ENCODE results near the gene NPC1. TPM values are rescaled to one million over a fixed set of nuclear protein-coding genes. Genes with fewer than 3 reads are reported as not detected.
A peak's percentile ranks its signal among the peaks of the same experiment; 100 is the strongest.
"Not testable (repeated sequence)": the region's sequence is repeated elsewhere in the genome, so short reads cannot be mapped to it uniquely, and the experiment has no call there.

NPC1 gene
- polyA plus RNA-seq, 1 donor = 34.6 TPM

DNA sequence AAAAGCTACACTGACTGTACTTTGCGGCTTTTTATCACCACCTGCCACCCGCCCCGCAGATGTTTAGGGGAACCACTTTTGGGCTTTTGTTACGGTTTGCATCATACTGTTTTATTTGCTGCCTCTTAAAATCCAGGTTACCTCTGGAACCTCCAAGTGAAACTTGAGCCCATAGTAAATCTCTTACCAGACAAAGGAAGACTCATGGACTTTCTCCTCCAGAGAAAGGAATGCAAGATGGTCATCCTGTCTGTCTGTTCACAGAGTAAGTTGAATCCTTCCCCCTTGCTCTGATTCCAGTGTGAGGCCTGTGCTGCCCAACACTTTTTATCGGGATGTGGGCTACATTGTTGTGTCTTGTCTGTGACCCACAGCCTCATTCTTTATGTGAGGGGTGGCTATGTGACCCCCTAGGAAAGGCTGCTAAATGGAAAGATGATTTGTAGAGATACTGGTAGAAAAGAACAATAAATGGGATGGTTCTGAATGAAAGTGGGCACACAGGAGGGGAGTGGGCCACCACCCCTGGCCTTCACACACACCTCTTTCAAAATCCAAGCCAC, 59.7 kb downstream of the NPC1 start:
- H3K4me3 ChIP-seq (ENCODE audit: low read length) = no peak overlapping the region
- DNase-seq = no peak
- WGBS (ENCODE audit: insufficient coverage, low lambda C conversion rate) = 100% methylated on average over 2 of the region's 5 CpGs
- H3K36me3 ChIP-seq (ENCODE audit: control insufficient read depth, insufficient read depth, low read length) = peaks cover 76% of the 10 kb centered on the region
- no peaks in the 10 kb centered on the region for H3K4me1 ChIP-seq (ENCODE audit: control insufficient read depth, insufficient read depth, low read length)
- no peaks in the 10 kb centered on the region for H3K9me3 ChIP-seq (ENCODE audit: control insufficient read depth, low read depth, low read length)
- H3K27me3 ChIP-seq (ENCODE audit: control insufficient read depth, insufficient read depth, low read length) = no peaks in the 10 kb centered on the region
- H3K27ac ChIP-seq (ENCODE audit: low read length) = no peak overlapping the region

DNA sequence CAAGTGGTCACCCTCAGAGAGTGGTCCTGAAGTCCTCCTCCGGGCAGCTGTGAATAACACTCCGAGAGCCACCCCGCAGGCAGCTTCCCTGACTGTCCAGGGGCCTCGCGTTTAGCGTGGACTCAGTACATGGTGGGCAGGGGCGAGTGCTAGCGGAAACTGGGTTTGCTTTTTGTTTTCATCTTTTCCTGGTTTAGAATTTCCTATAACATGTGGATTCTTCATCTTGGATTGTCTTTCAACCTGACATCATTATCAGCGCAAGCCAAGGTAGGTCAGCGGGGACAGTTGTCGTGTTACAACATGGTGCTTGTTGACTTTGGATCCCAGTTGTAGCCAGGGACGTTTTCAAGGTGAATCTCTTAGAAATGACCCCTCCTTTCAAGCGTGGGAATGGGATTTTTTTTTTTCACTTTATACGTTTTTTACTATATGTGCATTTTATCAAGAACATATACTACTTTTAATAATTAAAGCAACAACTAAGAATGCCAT, 62.0 kb downstream of the NPC1 start:
- H3K4me1 ChIP-seq (ENCODE audit: control insufficient read depth, insufficient read depth, low read length) = no peaks in the 10 kb centered on the region
- no peak overlapping the region for H3K27ac ChIP-seq (ENCODE audit: low read length)
- DNase-seq = no peak
- H3K4me3 ChIP-seq (ENCODE audit: low read length) = no peak overlapping the region
- WGBS (ENCODE audit: insufficient coverage, low lambda C conversion rate) = 69% methylated on average over 5 of the region's 14 CpGs
- no peaks in the 10 kb centered on the region for H3K9me3 ChIP-seq (ENCODE audit: control insufficient read depth, low read depth, low read length)
- H3K27me3 ChIP-seq (ENCODE audit: control insufficient read depth, insufficient read depth, low read length) = no peaks in the 10 kb centered on the region
- peaks cover 75% of the 10 kb centered on the region for H3K36me3 ChIP-seq (ENCODE audit: control insufficient read depth, insufficient read depth, low read length)

DNA sequence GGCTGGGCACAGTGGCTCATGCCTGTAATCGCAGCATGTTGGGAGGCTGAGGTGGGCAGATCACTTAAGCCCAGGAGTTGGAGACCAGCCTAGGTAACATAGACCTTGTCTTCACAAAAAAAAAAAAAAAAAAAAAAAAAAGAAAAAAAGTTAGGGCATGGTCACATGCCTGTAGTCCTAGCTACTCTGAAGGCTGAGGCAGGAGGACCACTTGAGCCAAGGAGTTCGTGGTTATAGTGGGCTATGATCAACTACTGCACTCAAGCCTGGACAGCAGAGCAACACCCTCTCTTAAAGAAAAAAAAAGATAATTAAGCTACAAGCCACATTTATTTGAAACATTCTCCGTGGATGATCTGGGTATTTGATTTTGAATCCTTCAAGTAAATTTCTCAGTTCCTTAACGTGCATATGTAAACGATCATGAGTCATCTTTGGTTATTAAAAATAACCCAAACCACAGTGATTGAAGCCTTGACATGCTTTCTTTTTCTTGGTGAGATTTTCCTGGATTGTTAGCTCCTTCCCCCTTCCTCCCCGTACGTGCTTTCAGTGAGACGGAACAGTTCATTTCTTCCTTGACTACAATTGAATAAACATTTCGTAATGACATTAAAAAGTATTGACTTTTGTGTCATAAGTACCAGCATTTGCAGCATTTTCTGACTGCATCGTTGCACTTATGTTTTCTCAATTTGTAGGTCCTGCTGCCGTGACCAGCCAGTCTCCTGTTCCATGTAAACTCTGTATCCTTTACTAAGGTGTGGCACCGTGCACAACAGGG, 62.7 kb downstream of the NPC1 start:
- Histone ChIP-seq H3K9me3 (ENCODE audit: control insufficient read depth, low read depth, low read length) (no peaks in the 10 kb centered on the region), H3K4me3 (ENCODE audit: low read length) (no peak overlapping the region), H3K4me1 (ENCODE audit: control insufficient read depth, insufficient read depth, low read length) (no peaks in the 10 kb centered on the region), H3K27ac (ENCODE audit: low read length) (no peak overlapping the region), H3K36me3 (ENCODE audit: control insufficient read depth, insufficient read depth, low read length) (peaks cover 75% of the 10 kb centered on the region), H3K27me3 (ENCODE audit: control insufficient read depth, insufficient read depth, low read length) (no peaks in the 10 kb centered on the region)
- DNase-seq = no peak
- WGBS (ENCODE audit: insufficient coverage, low lambda C conversion rate) = 100% methylated on average over 4 of the region's 12 CpGs

DNA sequence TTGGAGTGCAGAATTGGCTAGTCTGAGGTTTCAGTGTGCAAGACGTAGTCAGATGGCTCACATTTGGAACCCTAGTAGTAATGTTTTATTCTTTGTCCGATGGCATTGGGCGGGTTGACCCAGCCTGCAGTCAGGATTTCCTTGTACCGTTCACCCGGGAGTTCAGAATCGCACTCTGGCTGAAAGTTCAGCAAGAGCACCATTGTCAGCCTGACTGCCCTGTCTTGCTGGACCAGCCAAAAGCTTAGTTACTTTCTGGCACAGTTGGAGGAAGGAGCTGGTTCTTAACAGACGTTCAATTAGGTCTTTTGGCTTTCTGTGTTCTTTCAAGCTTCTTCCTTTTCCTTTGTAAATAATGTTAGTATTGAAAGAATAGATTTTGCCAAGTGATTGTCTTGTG, 64.4 kb downstream of the NPC1 start:
- H3K36me3 ChIP-seq (ENCODE audit: control insufficient read depth, insufficient read depth, low read length) = peaks cover 68% of the 10 kb centered on the region
- WGBS (ENCODE audit: insufficient coverage, low lambda C conversion rate) = 100% methylated on average over 1 of the region's 7 CpGs
- H3K27me3 ChIP-seq (ENCODE audit: control insufficient read depth, insufficient read depth, low read length) = no peaks in the 10 kb centered on the region
- no peaks in the 10 kb centered on the region for H3K4me1 ChIP-seq (ENCODE audit: control insufficient read depth, insufficient read depth, low read length)
- H3K27ac ChIP-seq (ENCODE audit: low read length) = no peak overlapping the region
- no peak for DNase-seq
- H3K9me3 ChIP-seq (ENCODE audit: control insufficient read depth, low read depth, low read length) = no peaks in the 10 kb centered on the region
- no peak overlapping the region for H3K4me3 ChIP-seq (ENCODE audit: low read length)

DNA sequence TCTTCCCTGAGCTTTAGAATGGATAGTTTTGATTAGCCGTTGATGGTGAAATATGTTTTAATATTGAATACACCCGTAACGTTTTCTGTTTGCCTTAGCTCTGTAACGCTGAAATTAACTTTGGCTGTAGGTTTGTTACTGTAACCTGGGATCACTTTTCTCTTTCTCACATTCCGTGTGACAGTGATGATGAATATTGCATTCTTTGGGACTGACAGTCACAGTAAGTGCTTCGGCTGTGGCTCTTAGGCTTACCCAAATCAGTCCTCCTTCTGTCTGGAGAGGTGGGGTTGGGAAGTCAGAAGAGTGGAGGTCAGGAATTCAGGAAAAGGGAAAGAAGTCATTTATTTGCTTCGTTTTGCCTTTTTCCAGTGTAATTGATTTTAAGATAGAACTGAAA, 65.0 kb downstream of the NPC1 start:
- Histone ChIP-seq H3K9me3 (ENCODE audit: control insufficient read depth, low read depth, low read length) (no peaks in the 10 kb centered on the region), H3K27ac (ENCODE audit: low read length) (no peak overlapping the region), H3K4me3 (ENCODE audit: low read length) (no peak overlapping the region), H3K36me3 (ENCODE audit: control insufficient read depth, insufficient read depth, low read length) (peaks cover 64% of the 10 kb centered on the region), H3K4me1 (ENCODE audit: control insufficient read depth, insufficient read depth, low read length) (no peaks in the 10 kb centered on the region), H3K27me3 (ENCODE audit: control insufficient read depth, insufficient read depth, low read length) (no peaks in the 10 kb centered on the region)
- WGBS (ENCODE audit: insufficient coverage, low lambda C conversion rate) = 100% methylated on average over 3 of the region's 7 CpGs
- DNase-seq = no peak

DNA sequence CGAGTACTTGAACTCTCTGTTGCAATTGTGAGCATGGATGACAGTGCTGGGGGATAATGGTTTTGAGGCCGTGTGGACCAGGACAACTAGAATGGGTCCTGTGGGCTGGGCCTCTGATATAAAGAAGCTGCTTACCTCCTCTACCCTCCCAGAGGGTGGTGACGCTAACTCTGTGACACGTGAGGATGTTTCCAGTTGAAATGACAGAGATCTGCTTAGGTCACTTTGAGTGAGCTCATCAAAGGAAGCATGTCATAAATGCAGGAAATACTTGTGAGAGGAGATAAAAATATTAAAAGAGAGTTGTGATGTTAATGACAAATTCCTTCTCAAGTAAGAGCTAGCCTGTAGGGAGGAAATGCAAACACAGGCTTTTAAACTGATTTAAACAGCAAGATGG, 66.6 kb downstream of the NPC1 start:
- peaks cover 62% of the 10 kb centered on the region for H3K36me3 ChIP-seq (ENCODE audit: control insufficient read depth, insufficient read depth, low read length)
- whole genome bisulfite sequencing (ENCODE audit: insufficient coverage, low lambda C conversion rate) = 100% methylated on average over 1 of the region's 4 CpGs
- H3K27ac ChIP-seq (ENCODE audit: low read length) = no peak overlapping the region
- H3K4me1 ChIP-seq (ENCODE audit: control insufficient read depth, insufficient read depth, low read length) = no peaks in the 10 kb centered on the region
- H3K27me3 ChIP-seq (ENCODE audit: control insufficient read depth, insufficient read depth, low read length) = no peaks in the 10 kb centered on the region
- no peaks in the 10 kb centered on the region for H3K9me3 ChIP-seq (ENCODE audit: control insufficient read depth, low read depth, low read length)
- H3K4me3 ChIP-seq (ENCODE audit: low read length) = no peak overlapping the region
- DNase-seq = no peak

DNA sequence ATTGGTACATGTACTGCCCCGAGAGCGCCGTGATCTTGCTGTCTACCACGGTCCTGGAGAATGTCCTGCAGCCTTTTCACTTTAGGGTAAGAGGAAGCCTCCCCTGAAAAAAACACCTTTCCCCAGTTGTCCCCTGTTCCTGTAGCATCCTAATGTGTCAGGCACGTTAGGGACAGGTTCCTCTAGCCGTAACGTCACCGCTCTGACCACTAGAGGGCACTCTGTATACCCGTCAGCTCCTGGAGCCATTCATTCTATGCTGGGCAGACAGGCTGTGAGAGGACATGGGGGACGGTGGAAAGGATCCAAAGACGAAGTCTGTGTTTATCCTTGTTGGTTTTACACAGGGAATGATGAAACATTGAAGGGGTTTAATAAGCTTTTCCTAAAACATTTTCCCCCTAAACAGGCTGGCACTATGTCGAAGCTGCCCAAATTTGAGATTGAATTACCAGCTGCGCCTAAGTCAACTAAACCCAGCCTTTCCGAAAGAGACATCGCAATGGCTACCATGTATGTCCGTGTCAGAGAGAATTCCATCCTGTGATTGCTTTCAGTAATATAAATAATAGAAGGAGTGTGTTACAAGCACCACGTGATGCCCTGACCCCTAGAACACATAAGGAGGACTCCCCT, 70.3 kb downstream of the NPC1 start:
- Histone ChIP-seq H3K27ac (ENCODE audit: low read length) (no peak overlapping the region), H3K4me3 (ENCODE audit: low read length) (no peak overlapping the region), H3K4me1 (ENCODE audit: control insufficient read depth, insufficient read depth, low read length) (no peaks in the 10 kb centered on the region), H3K36me3 (ENCODE audit: control insufficient read depth, insufficient read depth, low read length) (peaks cover 38% of the 10 kb centered on the region), H3K27me3 (ENCODE audit: control insufficient read depth, insufficient read depth, low read length) (no peaks in the 10 kb centered on the region), H3K9me3 (ENCODE audit: control insufficient read depth, low read depth, low read length) (no peaks in the 10 kb centered on the region)
- WGBS (ENCODE audit: insufficient coverage, low lambda C conversion rate) = no CpG with 5 or more reads among the region's 17 CpGs
- DNase-seq = peak; percentile 68 to 72

DNA sequence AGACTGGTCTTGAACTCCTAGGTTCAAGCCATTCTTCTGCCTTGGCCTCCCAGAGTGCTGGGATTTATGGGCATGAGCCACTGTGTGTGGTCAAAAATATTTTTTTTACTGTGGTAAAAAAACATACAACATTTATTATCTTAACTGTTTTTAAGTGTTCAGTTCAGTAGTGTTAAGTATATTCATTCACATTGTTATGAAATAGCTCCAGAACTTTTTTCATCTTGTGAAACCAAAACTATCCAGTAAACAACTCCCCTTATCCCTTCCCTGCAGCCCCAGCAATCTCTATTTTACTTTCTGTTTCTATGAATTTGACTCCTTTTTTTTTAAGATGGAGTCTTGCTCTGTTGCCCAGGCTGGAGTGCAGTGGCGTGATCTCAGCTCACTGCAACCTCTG, 73.7 kb downstream of the NPC1 start:
- H3K4me3 ChIP-seq (ENCODE audit: low read length) = no peak overlapping the region
- H3K36me3 ChIP-seq (ENCODE audit: control insufficient read depth, insufficient read depth, low read length) = peaks cover 28% of the 10 kb centered on the region
- no peak for DNase-seq
- no CpG with 5 or more reads among the region's 1 CpG for WGBS (ENCODE audit: insufficient coverage, low lambda C conversion rate)
- H3K27ac ChIP-seq (ENCODE audit: low read length) = no peak overlapping the region
- H3K27me3 ChIP-seq (ENCODE audit: control insufficient read depth, insufficient read depth, low read length) = no peaks in the 10 kb centered on the region
- H3K4me1 ChIP-seq (ENCODE audit: control insufficient read depth, insufficient read depth, low read length) = no peaks in the 10 kb centered on the region
- H3K9me3 ChIP-seq (ENCODE audit: control insufficient read depth, low read depth, low read length) = no peaks in the 10 kb centered on the region

DNA sequence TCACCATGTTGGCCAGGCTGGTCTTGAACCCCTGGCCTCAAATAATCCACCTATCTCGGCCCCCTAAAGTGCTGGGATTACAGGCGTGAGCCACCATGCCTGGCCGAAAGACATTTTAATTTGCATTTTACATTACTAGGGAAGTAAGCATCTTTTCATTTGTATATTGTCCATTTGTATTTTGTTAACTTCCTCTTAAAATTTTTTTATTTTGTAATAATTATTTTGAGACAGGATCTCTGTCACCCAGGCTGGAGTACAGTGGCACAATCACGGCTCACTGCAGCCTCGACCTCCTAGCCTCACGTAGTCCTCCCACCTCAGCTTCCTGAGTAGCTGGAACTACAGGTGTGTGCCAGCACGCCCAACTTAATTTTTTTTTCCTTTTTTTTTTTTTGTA, 74.1 kb downstream of the NPC1 start:
- 100% methylated on average over 1 of the region's 7 CpGs for whole genome bisulfite sequencing (ENCODE audit: insufficient coverage, low lambda C conversion rate)
- not testable (repeated sequence) for H3K9me3 ChIP-seq (ENCODE audit: control insufficient read depth, low read depth, low read length); H3K4me3 ChIP-seq (ENCODE audit: low read length); H3K27me3 ChIP-seq (ENCODE audit: control insufficient read depth, insufficient read depth, low read length); H3K4me1 ChIP-seq (ENCODE audit: control insufficient read depth, insufficient read depth, low read length); H3K27ac ChIP-seq (ENCODE audit: low read length); DNase-seq
- H3K36me3 ChIP-seq (ENCODE audit: control insufficient read depth, insufficient read depth, low read length) = peaks cover 26% of the 10 kb centered on the region

DNA sequence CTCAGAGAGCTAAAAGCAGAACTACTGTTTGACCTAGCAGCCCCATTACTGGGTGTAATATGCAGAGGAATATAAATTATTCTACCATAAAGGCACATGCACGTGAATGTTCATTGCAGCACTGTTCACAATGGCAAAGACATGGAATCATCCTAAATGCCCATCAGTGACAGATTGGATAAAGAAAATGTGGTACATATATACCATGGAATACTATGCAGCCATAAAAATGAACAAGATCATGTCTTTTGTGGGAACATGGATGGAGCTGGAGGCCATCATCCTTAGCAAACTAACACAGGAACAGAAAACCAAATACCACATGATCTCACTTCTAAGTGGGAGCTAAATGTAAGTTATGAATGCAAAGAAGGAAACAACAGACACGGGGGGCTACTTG, 75.4 kb downstream of the NPC1 start:
- not testable (repeated sequence) for H3K9me3 ChIP-seq (ENCODE audit: control insufficient read depth, low read depth, low read length); H3K27ac ChIP-seq (ENCODE audit: low read length); DNase-seq; H3K27me3 ChIP-seq (ENCODE audit: control insufficient read depth, insufficient read depth, low read length); H3K4me3 ChIP-seq (ENCODE audit: low read length); H3K4me1 ChIP-seq (ENCODE audit: control insufficient read depth, insufficient read depth, low read length)
- no CpG with 5 or more reads among the region's 2 CpGs for WGBS (ENCODE audit: insufficient coverage, low lambda C conversion rate)
- peaks cover 24% of the 10 kb centered on the region for H3K36me3 ChIP-seq (ENCODE audit: control insufficient read depth, insufficient read depth, low read length)

Measured in large intestine (tissue), 3 donors.